Suprapubic skin (tissue), 4 donors: Measurements from ENCODE around the gene ECE2.

Source experiments
- CTCF ChIP-seq, 2 donors: fragments of 200-600 bp in 1 of 2; fragments of 450-650 bp in 1 of 2; sonication (generic) in 1 of 2; IDR thresholded peaks; one replicate each; pipeline ENCODE4 v1.5.1; 2016 to 2019; ENCODE audit warnings: antibody characterized with exemption in 2 of 2, mild to moderate bottlenecking in 1 of 2, moderate library complexity in 1 of 2
- EP300 ChIP-seq: sonication (generic); formaldehyde crosslinking; IDR thresholded peaks from one replicate; pipeline ENCODE4 v1.6.1; 2017; ENCODE audit warnings: antibody characterized with exemption
- POLR2A ChIP-seq, 2 donors: fragments of 450-650 bp; IDR thresholded peaks; one replicate each; pipeline ENCODE4 v1.6.1; 2017; ENCODE audit warnings: antibody characterized with exemption in 2 of 2, mild to moderate bottlenecking in 2 of 2, moderate library complexity in 2 of 2
- POLR2AphosphoS5 ChIP-seq, 3 donors: sonication (generic); formaldehyde crosslinking; IDR thresholded peaks; one replicate each; pipeline ENCODE4 v1.6.1; 2017; ENCODE audit warnings: antibody characterized with exemption in 3 of 3

GRCh38 chr3:184335661-184336546 lies 60.1 kb downstream of the ECE2 start:
- TF ChIP-seq CTCF (IDR thresholded peaks at IDR 0.05) (no peak), POLR2AphosphoS5 (IDR thresholded peaks at IDR 0.05) (peak in 1 of 3 donors; percentile 66), POLR2A (IDR thresholded peaks at IDR 0.05) (peak in 1 of 2 donors; percentile 51), EP300 (peak; percentile 43)
